Rectal smooth muscle tissue (tissue), 1 donor: ENCODE measurements around the gene MYH10.
"Not testable (repeated sequence)": the region's sequence is repeated elsewhere in the genome, so short reads cannot be mapped to it uniquely, and the experiment has no call there.

Source experiments
- H3K27ac ChIP-seq: one replicate; pipeline ENCODE4 v1.7.0; 2013; ENCODE audit warnings: low read depth, low read length, inconsistent platforms
- H3K27me3 ChIP-seq: one replicate; pipeline ENCODE4 v1.7.0; 2013; ENCODE audit warnings: low read length; ENCODE audit not compliant: control insufficient read depth, insufficient read depth
- H3K36me3 ChIP-seq: one replicate; pipeline ENCODE4 v1.7.0; 2013; ENCODE audit warnings: low read length; ENCODE audit not compliant: control insufficient read depth, insufficient read depth
- H3K4me1 ChIP-seq: one replicate; pipeline ENCODE4 v1.7.0; 2013; ENCODE audit warnings: low read length; ENCODE audit not compliant: control insufficient read depth, insufficient read depth
- H3K4me3 ChIP-seq: one replicate; pipeline ENCODE4 v1.7.0; 2013; ENCODE audit warnings: low read length
- H3K9ac ChIP-seq: one replicate; pipeline ENCODE4 v1.7.0; 2013; ENCODE audit warnings: low read length

Gene MYH10

GRCh38 chr17:8557176-8557806, 73.2 kb downstream of the MYH10 start:
- Histone ChIP-seq H3K4me3 (no peak overlapping the region), H3K4me1 (no peaks in the 10 kb centered on the region), H3K27me3 (no peaks in the 10 kb centered on the region), H3K9ac (no peak overlapping the region), H3K36me3 (no peaks in the 10 kb centered on the region), H3K27ac (no peak overlapping the region)

- H3K4me3 ChIP-seq: no peak overlapping the region
- no peaks in the 10 kb centered on the region for H3K36me3 ChIP-seq
- H3K27me3 ChIP-seq: no peaks in the 10 kb centered on the region
- H3K9ac ChIP-seq: no peak overlapping the region
- no peak overlapping the region for H3K27ac ChIP-seq
- no peaks in the 10 kb centered on the region for H3K4me1 ChIP-seq
Observed at GRCh38 chr17:8556074-8556473, 74.5 kb downstream of the MYH10 start.

GRCh38 chr17:8555062-8555461, 75.5 kb downstream of the MYH10 start:
- H3K9ac ChIP-seq: no peak overlapping the region
- H3K4me1 ChIP-seq: no peaks in the 10 kb centered on the region
- H3K27ac ChIP-seq: no peak overlapping the region
- H3K27me3 ChIP-seq: no peaks in the 10 kb centered on the region
- H3K4me3 ChIP-seq: no peak overlapping the region
- H3K36me3 ChIP-seq: no peaks in the 10 kb centered on the region

- no peak overlapping the region for H3K9ac ChIP-seq
- no peak overlapping the region for H3K27ac ChIP-seq
- H3K4me1 ChIP-seq: no peaks in the 10 kb centered on the region
- H3K4me3 ChIP-seq: no peak overlapping the region
- no peaks in the 10 kb centered on the region for H3K36me3 ChIP-seq
- H3K27me3 ChIP-seq: no peaks in the 10 kb centered on the region
Observed at GRCh38 chr17:8552577-8553320, 77.8 kb downstream of the MYH10 start.

GRCh38 chr17:8542599-8543502, 87.7 kb downstream of the MYH10 start:
- H3K27me3 ChIP-seq: no peaks in the 10 kb centered on the region

GRCh38 chr17:8539976-8540375, 90.5 kb downstream of the MYH10 start:
- H3K4me1 ChIP-seq, H3K4me3 ChIP-seq, H3K27ac ChIP-seq, H3K36me3 ChIP-seq, H3K9ac ChIP-seq, H3K27me3 ChIP-seq: not testable (repeated sequence)

More at GRCh38 chr17:8542599-8543502, 87.7 kb downstream of the MYH10 start:
- no peaks in the 10 kb centered on the region for H3K36me3 ChIP-seq
- no peaks in the 10 kb centered on the region for H3K4me1 ChIP-seq
- H3K9ac ChIP-seq: no peak overlapping the region
- no peak overlapping the region for H3K4me3 ChIP-seq
- no peak overlapping the region for H3K27ac ChIP-seq

GRCh38 chr17:8537734-8538133, 92.8 kb downstream of the MYH10 start:
- H3K4me1 ChIP-seq: no peaks in the 10 kb centered on the region
- H3K27ac ChIP-seq: no peak overlapping the region
- no peak overlapping the region for H3K4me3 ChIP-seq
- H3K36me3 ChIP-seq: no peaks in the 10 kb centered on the region
- H3K9ac ChIP-seq: no peak overlapping the region
- H3K27me3 ChIP-seq: no peaks in the 10 kb centered on the region

- Histone ChIP-seq H3K36me3 (no peaks in the 10 kb centered on the region), H3K4me1 (no peaks in the 10 kb centered on the region), H3K27me3 (no peaks in the 10 kb centered on the region), H3K9ac (no peak overlapping the region), H3K27ac (no peak overlapping the region), H3K4me3 (no peak overlapping the region)
Observed at GRCh38 chr17:8534498-8535188, 95.9 kb downstream of the MYH10 start.

- no peaks in the 10 kb centered on the region for H3K36me3 ChIP-seq
- no peak overlapping the region for H3K4me3 ChIP-seq
- no peak overlapping the region for H3K27ac ChIP-seq
- H3K27me3 ChIP-seq: no peaks in the 10 kb centered on the region
- H3K4me1 ChIP-seq: no peaks in the 10 kb centered on the region
- H3K9ac ChIP-seq: no peak overlapping the region
Observed at GRCh38 chr17:8532021-8532420, 98.5 kb downstream of the MYH10 start.

- H3K36me3 ChIP-seq: no peaks in the 10 kb centered on the region
- no peak overlapping the region for H3K4me3 ChIP-seq
- H3K9ac ChIP-seq: no peak overlapping the region
- H3K4me1 ChIP-seq: no peaks in the 10 kb centered on the region
- no peaks in the 10 kb centered on the region for H3K27me3 ChIP-seq
- H3K27ac ChIP-seq: no peak overlapping the region
Observed at GRCh38 chr17:8522577-8522976, 107.9 kb downstream of the MYH10 start.

GRCh38 chr17:8520981-8521380, 109.5 kb downstream of the MYH10 start:
- no peaks in the 10 kb centered on the region for H3K27me3 ChIP-seq
- no peak overlapping the region for H3K9ac ChIP-seq
- H3K36me3 ChIP-seq: peaks cover 4% of the 10 kb centered on the region
- no peak overlapping the region for H3K4me3 ChIP-seq
- no peaks in the 10 kb centered on the region for H3K4me1 ChIP-seq
- no peak overlapping the region for H3K27ac ChIP-seq

GRCh38 chr17:8518850-8519249, 111.7 kb downstream of the MYH10 start:
- peaks cover 4% of the 10 kb centered on the region for H3K36me3 ChIP-seq
- no peaks in the 10 kb centered on the region for H3K4me1 ChIP-seq
- no peaks in the 10 kb centered on the region for H3K27me3 ChIP-seq
- no peak overlapping the region for H3K4me3 ChIP-seq
- H3K27ac ChIP-seq: no peak overlapping the region
- no peak overlapping the region for H3K9ac ChIP-seq
